SKM-1 (cell line): ENCODE results near the gene LTA4H.

ENCODE experiments used
- DNase-seq: peaks from one replicate; lab custom pipeline; 2025; ENCODE audit not compliant: unreplicated experiment; lab: John Stamatoyannopoulos, UW

The LTA4H gene

GRCh38 chr12:96034621-96035282 is 635 bp downstream of the LTA4H start:
- no peak for DNase-seq

- DNase-seq, result no peak
These were observed 1.6 kb downstream of the LTA4H start for GRCh38 chr12:96033549-96034389.

DNA sequence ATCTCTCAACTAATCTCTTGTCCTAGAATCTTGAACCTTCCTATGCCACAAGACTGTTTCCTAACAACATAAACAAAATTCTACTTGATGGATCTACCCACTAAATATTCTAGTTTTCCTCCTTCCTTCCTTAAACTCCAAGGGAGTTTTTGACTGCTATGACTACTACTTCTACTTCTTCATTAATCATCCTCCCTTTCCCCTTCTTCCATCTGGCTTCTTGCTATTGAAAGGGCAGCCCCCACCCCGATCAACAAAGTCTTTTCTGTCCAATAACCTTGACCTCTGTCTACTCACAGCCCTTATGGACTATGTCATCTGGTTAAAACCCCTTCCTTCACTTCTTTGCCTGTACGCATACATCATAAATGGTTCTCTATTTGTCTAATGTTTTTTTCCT is 5.6 kb downstream of the LTA4H start:
- no peak for DNase-seq

DNA sequence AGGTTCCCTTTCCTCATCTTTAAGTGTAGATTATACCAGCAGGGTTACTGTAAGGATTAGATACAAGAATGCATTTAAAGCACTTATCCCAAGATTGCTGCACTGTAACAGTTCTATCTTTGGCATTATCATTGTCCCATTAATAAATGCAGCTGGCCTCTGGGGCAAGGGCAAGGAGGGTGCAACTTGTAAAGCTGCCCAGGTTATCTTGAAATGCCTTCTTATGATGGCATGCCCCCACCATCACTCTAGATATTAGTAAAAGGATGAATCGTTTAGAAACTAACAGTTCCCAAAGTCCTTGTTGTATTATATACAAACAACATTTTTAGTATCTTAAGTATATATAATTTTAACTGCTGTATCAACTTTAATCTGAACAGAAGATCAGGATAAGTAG is 6.8 kb downstream of the LTA4H start:
- DNase-seq, result no peak

DNA sequence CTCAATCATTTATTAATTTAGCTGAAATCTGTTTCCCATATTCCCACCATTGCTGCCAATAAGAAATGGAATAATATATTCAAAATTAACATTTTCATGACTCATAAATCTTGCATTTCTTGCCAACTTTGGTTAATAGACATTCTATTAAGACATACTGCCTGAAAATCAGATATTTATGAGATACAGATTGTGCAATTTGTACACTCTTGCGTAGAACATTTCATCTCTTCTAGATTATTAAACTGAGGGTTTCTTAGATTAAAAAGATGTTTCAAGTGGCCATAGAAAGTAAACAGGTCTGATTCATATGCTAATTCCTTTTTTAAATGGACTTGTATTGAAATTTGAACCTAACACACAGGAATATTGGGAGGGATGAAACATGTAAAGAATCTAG is 9.1 kb downstream of the LTA4H start:
- DNase-seq, result no peak

GRCh38 chr12:96025518-96025917 is 9.9 kb downstream of the LTA4H start:
- no peak for DNase-seq

- peak; percentile 0 for DNase-seq
These were observed 14.9 kb downstream of the LTA4H start for GRCh38 chr12:96020314-96021003.

DNA sequence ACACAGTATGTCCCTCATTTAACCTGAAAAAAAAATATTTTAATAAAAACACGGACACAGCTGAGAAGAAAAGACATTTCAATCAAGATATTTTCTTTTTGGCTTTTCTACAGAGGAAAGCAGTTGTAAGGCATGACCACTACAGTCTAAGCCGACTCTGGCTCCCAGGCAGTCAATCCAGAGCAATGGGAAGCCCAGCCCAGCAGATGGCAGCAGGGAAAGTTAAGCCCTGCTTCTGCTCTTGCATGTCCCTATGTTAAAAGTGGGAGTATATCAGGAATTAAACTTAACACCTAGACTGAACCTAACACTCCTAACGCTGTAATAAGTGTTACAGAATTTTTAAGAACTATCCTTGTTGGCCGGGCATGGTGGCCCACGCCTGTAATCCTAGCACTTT is 19.7 kb downstream of the LTA4H start:
- DNase-seq, result no peak

- DNase-seq, result no peak
These were observed 20.3 kb downstream of the LTA4H start for GRCh38 chr12:96014943-96015599.

DNA sequence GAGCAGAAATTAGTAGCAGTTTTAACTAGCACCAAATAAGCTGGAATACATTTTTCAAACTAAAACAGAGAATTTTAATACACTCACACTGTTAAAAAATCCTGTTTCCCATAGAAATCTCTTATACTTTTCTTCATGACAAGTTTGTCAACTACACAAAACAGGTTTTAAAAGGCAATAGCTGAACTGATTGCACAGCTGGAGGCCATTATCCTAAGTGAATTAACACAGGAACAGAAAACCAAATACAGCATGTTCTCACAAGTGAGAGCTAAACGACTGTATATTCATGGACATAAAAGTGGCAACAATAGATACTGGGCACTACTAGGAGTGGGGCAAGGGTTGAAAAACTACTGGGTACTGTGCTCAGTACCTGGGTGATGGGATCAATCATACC is 27.7 kb downstream of the LTA4H start:
- DNase-seq, result no peak

DNA sequence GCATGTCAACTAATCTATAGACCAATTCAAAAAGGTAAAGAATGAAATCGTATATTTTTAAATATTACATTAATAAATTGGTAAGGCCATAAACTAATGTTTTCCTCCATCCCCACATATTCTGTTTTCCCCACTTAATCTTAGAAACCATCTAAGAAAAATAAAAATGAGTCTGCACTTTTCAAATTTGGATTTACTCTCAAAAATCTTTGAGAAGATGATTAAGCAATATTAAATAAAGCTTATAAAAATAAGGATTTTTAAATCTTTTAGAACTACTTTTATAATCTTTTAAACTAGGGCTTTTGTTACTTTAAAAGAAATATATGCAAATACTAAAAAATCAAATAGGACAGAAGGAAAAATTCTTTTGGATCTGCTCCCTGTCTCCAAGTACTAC is 28.7 kb downstream of the LTA4H start:
- DNase-seq, result no peak

- DNase-seq, result no peak
These were observed 34.5 kb downstream of the LTA4H start for GRCh38 chr12:96000858-96001257.

DNA sequence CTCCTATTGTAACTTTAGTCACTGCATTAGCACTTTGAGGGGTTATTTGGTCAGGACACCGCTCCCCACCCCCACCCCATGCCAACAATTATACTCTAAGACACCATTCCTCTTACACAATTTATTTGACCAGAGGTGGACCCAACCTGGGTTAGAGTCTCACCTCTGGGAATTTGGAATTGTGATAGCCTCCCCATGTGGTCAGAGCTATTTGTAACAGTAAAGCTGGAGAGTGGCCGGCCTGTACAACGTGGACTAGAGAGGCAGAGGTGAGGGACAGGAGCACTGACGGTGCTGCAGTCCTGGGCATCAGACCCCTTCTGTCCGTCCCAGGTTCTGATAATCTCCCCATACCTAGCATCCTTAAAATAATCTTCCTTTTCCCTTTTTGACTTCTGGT is 35.9 kb downstream of the LTA4H start:
- no peak for DNase-seq

- peak; percentile 26 for DNase-seq
These were observed 36.6 kb downstream of the LTA4H start for GRCh38 chr12:95998611-95999286.

- no peak for DNase-seq
These were observed 37.4 kb downstream of the LTA4H start for GRCh38 chr12:95997911-95998510.

- no peak for DNase-seq
These were observed 38.1 kb downstream of the LTA4H start for GRCh38 chr12:95997276-95997675.

DNA sequence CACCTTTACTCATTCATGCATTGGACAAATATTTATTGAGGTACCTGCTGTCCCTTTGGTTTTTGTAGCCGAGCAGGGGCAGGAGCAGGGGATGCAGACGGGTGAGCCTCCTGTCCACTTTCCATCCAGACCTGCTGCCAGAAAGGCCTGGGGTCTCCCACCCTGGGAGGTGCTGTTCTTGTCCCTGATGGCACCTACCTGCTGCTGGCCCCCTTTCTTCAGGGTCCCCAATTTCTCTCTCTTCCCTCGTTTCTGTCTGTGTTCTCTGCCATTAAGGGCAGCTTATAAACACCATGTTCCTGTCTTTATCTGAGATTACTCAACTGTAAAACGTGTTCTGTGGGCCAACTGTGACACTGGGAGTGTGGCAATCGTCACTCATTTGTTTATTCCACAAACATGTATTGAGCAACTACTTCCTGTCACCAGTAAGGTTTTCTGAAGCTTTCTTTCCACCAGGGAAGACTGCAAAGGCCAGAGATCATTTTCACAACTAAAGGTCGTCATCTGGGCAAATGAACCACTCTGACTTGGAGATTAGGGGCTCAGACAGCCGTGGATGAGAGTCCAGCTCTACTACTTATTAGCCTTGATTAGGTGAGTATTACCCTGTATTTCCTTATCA is 39.2 kb downstream of the LTA4H start, which contains the start of gene HAL:
HAL (minus strand) TSS at position 311 of the 625 bp plus-strand sequence. CDS start 434 bp downstream, outside the sequence.
- DNase-seq, result peak; percentile 25

DNA sequence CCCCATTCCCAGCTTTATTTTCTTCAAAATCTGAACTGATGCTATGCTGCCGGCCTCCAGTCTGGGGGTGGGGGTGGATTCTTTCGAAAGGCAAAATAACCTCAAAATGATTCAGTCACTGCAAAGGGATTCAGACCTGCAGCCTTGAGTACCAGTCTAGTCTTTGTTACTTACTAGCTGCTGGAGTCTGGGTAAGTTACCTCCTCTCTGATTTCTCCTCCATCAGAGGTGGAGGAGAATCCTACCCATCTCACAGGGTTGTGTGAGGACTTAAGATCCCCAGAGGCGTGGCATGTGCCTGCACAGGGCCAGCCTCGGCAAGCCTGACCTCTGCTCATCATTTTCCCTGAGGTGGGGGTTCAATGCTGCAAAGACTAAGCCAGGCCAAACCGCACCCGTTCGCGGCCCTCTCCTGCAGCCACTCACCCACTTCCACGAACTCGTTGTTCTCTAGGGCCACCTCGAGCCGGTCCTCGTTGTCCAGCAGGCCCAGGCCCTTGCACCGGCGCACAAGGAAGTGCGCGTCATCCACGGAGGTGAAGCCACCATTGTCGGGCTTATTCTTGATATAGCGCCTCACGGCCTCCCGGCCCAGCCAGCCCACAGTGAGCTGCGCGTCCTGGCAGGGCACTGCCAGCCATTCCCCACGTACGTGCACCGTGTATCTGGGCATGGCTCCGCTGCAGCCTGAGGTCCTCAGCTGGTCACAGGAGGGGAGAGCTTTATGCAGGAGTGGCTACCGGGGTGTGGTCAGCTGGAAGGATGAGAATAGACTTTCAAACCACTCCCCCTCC is 40.0 kb downstream of the LTA4H start:
- DNase-seq, result no peak

DNA sequence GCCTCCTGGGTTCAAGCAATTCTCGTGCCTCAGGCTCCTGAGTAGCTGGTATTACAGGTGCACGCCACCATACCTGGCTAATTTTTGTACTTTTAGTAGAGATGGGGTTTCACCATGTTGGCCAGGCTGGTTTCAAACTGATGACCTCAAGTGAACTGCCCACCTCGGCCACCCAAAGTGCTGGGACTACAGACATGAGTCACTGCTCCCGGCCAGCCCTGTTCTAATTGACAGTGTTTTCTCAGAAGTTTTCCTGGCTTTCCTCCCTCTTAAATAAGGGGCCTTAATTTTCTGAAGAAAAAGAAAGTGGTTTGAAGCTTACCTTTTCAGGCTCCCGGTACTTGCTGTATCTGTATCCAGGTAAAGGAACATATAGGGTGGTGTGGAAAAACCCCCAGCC is 40.9 kb downstream of the LTA4H start:
- DNase-seq, result no peak
